ENCODE results near the gene BDP1.

GRCh38 chr5:71591100-71591499, 135.6 kb downstream of the BDP1 start:
- no peak for TF ChIP-seq CSDC2 (CRISPR knock-in tag; IDR thresholded peaks at IDR 0.05)
- TF ChIP-seq RARB (CRISPR knock-in tag; IDR thresholded peaks at IDR 0.05) = no peak
- TF ChIP-seq OSR1 (CRISPR knock-in tag; IDR thresholded peaks at IDR 0.05) = no peak
- no peak for TF ChIP-seq TOX (CRISPR knock-in tag; IDR thresholded peaks at IDR 0.05; ENCODE audit: borderline replicate concordance)
